GM11168 (cell line): ENCODE data around the gene EPHA10.
"Not testable (repeated sequence)": the region's sequence is repeated elsewhere in the genome, so short reads cannot be mapped to it uniquely, and the experiment has no call there.

Source experiments
- in situ Hi-C: fragments of 300-500 bp; cut with MboI; formaldehyde crosslinking; loops from one replicate; pipeline ENCODE4 v1.12.0; 2022; ENCODE audit warnings: low sequenced_read_pairs; ENCODE audit not compliant: unreplicated experiment

EPHA10 gene

DNA sequence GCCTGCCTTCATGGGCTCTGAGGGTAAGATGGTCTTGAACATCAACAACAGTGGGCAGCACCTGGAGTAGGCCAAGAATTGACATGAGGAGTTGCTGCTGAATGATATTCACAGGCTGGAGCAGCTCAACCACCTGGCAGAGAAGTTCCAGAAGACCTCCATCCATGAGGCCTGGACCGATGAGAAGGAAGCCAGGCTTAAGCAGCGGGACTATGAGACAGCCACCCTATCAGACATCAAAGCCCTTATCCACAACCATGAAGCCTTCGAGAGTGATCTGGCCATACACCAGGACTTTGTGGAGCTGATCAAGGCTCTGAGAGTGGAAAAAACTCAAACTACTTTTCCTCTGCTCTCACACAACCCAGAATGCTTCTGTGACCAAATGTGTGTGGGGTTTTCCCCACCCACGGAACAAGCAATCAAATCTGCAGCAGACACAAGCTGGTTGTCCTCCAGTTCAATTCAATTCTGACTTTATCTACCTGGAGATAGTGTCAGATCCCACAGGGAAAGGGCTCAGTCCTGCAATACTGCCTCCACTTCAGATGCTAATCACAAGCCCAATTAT is 12.1 kb upstream of the EPHA10 start:
- in situ Hi-C loops, result no loop called here

DNA sequence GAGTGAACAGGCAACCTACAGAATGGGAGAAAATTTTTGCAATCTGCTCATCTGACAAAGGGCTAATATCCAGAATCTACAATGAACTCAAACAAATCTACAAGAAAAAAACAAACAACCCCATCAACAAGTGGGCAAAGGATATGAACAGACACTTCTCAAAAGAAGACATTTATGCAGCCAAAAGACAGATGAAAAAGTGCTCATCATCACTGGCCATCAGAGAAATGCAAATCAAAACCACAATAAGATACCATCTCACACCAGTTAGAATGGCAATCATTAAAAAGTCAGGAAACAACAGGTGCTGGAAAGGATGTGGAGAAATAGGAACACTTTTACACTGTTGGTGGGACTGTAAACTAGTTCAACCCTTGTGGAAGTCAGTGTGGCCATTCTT is 6.5 kb upstream of the EPHA10 start:
- in situ Hi-C loops, result not testable (repeated sequence)

- in situ Hi-C loops, result no loop called here
Measured at GRCh38 chr1:37767488-37767887, 2.6 kb upstream of the EPHA10 start.

DNA sequence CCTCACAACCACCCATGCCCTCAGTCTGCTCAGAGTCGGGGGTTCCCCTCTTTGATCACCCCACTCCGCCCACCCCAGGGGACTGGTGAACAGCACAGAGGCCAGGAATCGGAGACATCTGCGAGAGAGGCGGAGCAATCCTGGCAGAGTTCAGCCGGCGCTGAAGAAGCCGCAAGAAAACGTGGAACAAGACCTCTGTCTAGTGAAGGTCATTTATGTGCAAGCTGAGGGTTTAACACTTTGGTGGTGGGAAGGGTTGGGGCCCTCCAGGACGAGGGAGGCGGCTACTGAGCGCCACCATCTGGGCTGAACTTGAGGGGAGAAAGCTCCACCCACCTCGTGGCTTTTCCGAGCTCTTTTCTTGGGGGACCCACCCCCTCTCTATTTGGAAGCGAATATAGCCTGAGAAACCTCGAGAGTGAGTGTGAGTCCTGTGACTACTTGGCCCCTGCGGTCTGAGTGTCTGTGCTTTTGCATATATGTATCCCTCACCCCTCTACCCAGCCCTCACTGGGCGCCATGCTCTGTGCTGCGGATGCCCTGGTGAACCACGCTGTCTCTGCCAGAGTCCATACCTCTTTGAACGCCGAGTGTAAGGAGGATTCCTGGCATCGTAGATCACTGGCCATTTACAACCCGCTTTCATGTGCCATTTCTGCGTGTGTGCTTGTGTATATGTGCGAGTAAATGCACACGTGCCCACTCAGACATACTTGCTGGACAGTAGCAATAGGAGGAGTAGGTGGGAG is 1.2 kb upstream of the EPHA10 start:
- in situ Hi-C loops, result no loop called here

DNA sequence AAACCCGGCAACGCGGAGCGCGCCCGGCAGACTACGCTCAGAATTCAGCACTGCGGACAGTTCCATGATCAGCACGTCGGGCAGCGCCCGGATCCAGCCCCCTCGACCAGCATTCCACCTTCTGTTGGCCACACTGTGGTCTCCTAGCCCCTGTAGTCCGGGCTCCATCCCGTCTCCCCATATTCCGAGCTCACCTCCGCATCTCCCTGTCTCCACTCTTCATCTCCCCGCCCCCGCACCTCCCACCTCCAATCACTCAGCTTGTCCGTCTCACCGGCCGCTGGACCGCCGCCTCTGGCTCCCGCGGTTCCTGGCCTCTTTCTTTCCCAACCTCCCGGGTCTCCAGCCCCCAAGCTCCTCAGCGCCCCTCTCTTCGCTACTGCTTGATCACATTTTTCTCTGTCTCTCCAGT is 500 bp downstream of the EPHA10 start:
- in situ Hi-C loops, result no loop called here

GRCh38 chr1:37763791-37764413 is 1.0 kb downstream of the EPHA10 start:
- in situ Hi-C loops, result no loop called here

DNA sequence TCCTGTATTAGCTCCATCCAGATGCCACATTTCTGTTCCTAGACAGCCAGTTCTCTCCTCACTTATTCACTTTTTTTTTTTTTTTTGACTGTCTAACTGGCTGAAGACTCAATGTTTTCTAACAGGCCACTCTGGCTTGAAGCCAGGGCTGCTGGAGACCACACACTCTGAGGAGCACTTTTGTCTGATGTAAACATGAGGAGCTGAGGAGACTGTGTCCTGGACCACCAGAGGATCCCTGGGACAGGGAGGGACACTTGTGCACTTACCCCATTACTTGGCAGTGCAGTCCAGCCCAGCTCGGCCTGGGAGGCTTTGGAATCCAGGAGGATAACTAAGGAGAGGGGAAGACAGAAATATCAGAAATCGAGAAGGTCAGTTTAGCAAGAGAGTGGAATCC is 2.4 kb downstream of the EPHA10 start:
- in situ Hi-C loops, result no loop called here

GRCh38 chr1:37761416-37762095 is 3.4 kb downstream of the EPHA10 start:
- in situ Hi-C loops, result no loop called here

GRCh38 chr1:37759451-37759850 is 5.5 kb downstream of the EPHA10 start:
- in situ Hi-C loops, result no loop called here

GRCh38 chr1:37755951-37756560 is 8.9 kb downstream of the EPHA10 start:
- in situ Hi-C loops, result no loop called here

DNA sequence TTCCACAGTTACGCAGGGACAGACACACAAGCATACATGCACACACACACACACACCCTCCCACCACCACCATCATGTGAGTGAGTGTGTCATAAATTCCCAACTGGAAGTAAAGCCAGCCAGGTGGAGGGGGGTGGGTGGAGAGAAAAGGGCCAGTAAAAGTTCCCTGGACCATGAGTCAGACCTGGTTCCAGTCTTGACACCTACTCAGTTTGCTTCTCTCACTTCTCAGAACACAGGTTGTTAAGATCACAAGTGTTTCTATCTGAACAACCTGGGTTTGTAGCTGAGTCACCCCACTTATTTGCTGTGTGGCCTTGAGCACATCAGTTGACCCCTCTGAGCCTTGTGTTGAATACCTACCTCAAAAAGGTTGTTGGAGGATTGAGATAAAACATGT is 9.6 kb downstream of the EPHA10 start:
- in situ Hi-C loops, result no loop called here

- in situ Hi-C loops, result no loop called here
Measured at GRCh38 chr1:37753473-37754321, 11.2 kb downstream of the EPHA10 start.

DNA sequence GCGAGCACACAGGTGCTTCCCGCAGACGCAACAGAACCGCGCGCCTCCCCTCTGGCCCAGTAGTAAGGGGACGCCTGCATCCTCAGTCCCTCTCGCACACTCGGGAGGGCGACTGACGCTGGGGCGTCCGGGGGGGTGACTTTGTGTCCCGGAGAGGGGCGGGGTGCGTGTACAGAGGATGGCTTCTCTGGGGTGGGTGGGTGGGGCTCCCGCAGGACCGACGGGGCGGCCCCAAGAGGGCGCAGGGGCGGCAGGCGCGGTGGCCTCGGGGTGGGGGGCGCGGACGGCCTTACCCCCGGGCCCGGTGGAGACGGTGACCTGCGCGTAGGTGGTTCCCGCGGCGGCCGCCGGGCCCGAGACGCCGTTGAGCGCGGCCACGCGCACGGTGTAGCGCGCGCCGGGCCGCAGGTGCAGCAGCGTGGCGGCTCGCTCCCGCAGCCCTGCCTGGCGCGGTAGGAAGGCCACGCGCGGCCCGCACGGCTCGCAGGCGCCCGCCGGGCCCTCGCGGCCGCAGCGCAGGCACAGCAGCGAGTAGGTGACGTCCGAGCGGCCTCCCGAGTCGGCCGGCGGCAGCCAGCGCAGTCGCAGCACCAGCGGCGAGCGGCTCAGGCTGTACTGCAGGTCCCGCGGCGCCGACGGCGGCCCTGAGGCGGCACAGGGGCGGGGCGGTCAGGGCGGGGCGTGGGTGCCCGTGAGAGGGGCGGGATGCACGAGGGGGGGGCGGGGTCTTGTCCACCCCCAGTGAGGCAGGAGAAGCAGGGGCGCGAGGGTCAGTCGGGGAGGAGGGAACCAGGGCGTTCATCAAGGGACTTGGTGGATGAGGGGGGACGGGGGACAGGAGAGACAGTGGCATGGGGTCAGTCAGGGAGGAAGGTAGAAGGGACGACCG is 12.1 kb downstream of the EPHA10 start:
- in situ Hi-C loops, result no loop called here

- in situ Hi-C loops, result no loop called here
Measured at GRCh38 chr1:37752213-37752582, 12.7 kb downstream of the EPHA10 start.

- in situ Hi-C loops, result no loop called here
Measured at GRCh38 chr1:37748565-37748964, 16.4 kb downstream of the EPHA10 start.

DNA sequence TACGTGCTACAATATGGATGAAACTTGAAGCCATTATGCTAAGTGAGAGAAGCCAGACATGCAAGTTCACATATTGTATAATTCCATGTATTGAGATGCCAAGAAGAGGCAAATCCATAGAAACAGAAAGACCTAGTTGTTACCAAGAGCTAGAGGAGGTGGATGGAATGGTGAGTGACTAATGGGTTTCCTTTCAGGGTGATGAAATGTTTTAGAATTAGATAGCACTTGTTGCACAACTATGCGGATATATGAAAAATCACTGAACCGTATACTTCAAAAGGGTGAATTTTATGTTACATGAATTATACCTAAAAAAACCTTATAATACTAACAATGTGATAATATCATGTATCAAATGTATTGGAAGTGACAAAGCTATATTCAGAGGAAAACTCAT is 18.1 kb downstream of the EPHA10 start:
- in situ Hi-C loops, result no loop called here

DNA sequence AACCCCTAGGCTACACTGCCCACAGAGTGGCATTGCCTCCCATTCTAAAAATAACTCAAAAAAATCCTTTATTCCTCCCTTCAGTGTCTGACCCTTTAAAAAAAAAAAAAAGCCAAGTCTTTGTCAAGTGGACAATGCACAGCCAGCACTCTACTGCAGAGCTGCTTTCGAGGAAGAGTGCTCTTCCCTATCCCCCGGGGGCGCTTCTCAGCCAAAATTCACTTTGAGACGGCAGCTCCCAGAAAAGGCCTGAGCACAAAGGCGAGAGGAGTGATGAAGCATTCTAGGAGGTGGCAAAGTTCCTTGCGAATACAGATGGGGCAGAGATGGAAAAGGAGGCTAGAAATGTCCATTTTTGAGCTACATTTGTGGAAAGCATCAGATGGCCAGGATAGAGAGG is 23.3 kb downstream of the EPHA10 start:
- in situ Hi-C loops, result no loop called here

DNA sequence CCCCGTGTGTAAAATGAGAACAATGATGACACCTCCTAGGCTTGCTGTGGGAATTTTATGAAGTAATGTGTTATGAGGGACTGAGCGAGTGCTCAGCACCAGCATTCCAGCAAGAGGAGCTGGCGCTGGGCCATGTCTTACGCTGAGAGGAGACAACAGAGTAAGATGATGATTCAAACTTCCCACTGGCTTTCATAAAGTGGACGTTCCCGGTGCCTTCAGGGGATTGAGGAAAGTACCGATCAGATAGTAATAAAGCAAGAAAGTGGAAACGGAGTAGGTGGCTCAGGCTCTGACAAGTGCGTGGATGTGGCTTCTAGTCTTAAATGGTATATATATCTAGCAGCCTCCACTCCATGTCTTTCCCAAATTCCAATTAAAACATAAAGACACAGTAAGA is 23.8 kb downstream of the EPHA10 start:
- in situ Hi-C loops, result no loop called here

DNA sequence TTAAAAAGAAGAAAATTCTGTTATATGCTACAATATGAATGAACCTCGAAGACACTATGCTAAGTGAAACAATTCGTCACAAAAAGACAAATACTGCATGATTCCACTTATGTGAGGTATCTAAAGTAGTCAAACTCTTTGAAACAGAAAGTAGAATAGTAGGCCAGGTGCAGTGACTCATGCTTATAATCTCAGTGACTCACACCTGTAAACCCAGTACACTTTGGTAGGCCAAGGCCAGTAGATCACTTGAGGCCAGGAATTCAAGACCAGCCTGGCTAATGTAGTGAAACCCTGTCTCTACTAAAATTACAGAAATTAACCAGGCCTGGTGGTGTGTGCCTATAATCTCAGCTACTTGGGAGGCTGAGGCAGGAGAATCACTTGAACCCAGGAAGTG is 25.7 kb downstream of the EPHA10 start:
- in situ Hi-C loops, result no loop called here
